Fibroblast of skin of scalp (primary cell): Measurements from ENCODE around the gene DDX31.

Experiments
- DNase-seq: peaks from one replicate; pipeline ENCODE4 v3.0.0-alpha.2; 2013

DDX31 gene

GRCh38 chr9:132543960-132544359, 125.8 kb downstream of the DDX31 start:
- DNase-seq = no peak

GRCh38 chr9:132543251-132543650, 126.5 kb downstream of the DDX31 start:
- DNase-seq = no peak
